Endothelial cell of umbilical vein (primary cell): ENCODE data around the gene LEMD1. TPM values are rescaled to one million over a fixed set of nuclear protein-coding genes. Genes with fewer than 3 reads are reported as not detected.

Source experiments
- BruUV-seq: library from RNA; stranded (reverse); fragments of 400-500 nt; replicated peaks from 2 replicates; lab custom pipeline; 2021; lab: Mats Ljungman, UMichigan
- CTCF ChIA-PET: fragments of 300-600, 350-600 bp; sonication (Branson Sonifier 250); formaldehyde crosslinking; loops from one replicate; lab custom pipeline; 2021; ENCODE audit warnings: antibody characterized with exemption, inconsistent platforms; lab: Charles Lee
- POLR2A ChIA-PET: fragments of 300-600, 350-600 bp; sonication (Branson Sonifier 250); formaldehyde crosslinking; loops from one replicate; lab custom pipeline; 2021; ENCODE audit warnings: antibody characterized with exemption, inconsistent platforms; lab: Charles Lee
- DNase-seq: peaks from one replicate; pipeline ENCODE4 v3.0.0-alpha.2; 2011; ENCODE audit warnings: low read depth, low spot score
- FAIRE-seq: peaks from 2 replicates; lab custom pipeline; 2011; peaks lifted over from hg19 to GRCh38; lab: Jason Lieb, UNC
- H2AFZ ChIP-seq: 2 replicates; pipeline ENCODE4 v1.6.0; 2012; ENCODE audit warnings: low read depth, low read length, control low read depth, inconsistent platforms
- H3K27ac ChIP-seq: 2 replicates; pipeline ENCODE4 v1.5.1; 2011; ENCODE audit warnings: low read depth, mild to moderate bottlenecking, control low read depth, low read length, moderate library complexity; ENCODE audit not compliant: insufficient read depth
- H3K27me3 ChIP-seq, 2 experiments: 2 replicates each; pipeline versions ENCODE4 v1.6.0 to v1.6.1; 2011; ENCODE audit warnings: low read length in 2 of 2, mixed read lengths in 1 of 2; ENCODE audit not compliant: control insufficient read depth in 2 of 2, insufficient read depth in 2 of 2
- H3K36me3 ChIP-seq, 2 experiments: 2 replicates in 1 of 2; 3 replicates in 1 of 2; pipeline ENCODE4 v1.5.1; 2011; ENCODE audit warnings: low read length in 2 of 2, mild to moderate bottlenecking in 1 of 2, moderate library complexity in 1 of 2; ENCODE audit not compliant: control insufficient read depth in 2 of 2, insufficient read depth in 2 of 2; ENCODE audit errors: extremely low read depth in 1 of 2
- H3K4me1 ChIP-seq: 3 replicates; pipeline ENCODE4 v1.5.1; 2011; ENCODE audit warnings: mild to moderate bottlenecking, low read length; ENCODE audit not compliant: control insufficient read depth, insufficient read depth; ENCODE audit errors: extremely low read depth
- H3K4me2 ChIP-seq: 2 replicates; pipeline ENCODE4 v1.6.1; 2011; ENCODE audit warnings: low read length, control low read depth, mixed read lengths; ENCODE audit not compliant: insufficient read depth
- H3K4me3 ChIP-seq, 3 experiments: fragments of 200-600 bp in 1 of 3; sonication (generic), shearing (Covaris generic) in 1 of 3; replicated peaks in 1 of 3; 2 replicates each; pipeline ENCODE4 v1.5.1; 2011 to 2016; ENCODE audit warnings: control low read depth in 3 of 3, low read length in 3 of 3, mild to moderate bottlenecking in 2 of 3, inconsistent platforms in 1 of 3, low read depth in 1 of 3, moderate library complexity in 1 of 3; ENCODE audit not compliant: insufficient read depth in 1 of 3
- H3K79me2 ChIP-seq: 2 replicates; pipeline ENCODE4 v1.6.0; 2012; ENCODE audit warnings: low read length, inconsistent platforms; ENCODE audit not compliant: control insufficient read depth, insufficient read depth
- H3K9ac ChIP-seq: replicated peaks from 2 replicates; pipeline ENCODE3; 2011; ENCODE audit warnings: low read length, control low read depth; ENCODE audit not compliant: insufficient read depth; ENCODE audit errors: extremely low read depth
- H3K9me1 ChIP-seq: replicated peaks from 3 replicates; pipeline ENCODE4 v1.6.0; 2011; ENCODE audit warnings: mild to moderate bottlenecking, low read length; ENCODE audit not compliant: control insufficient read depth, insufficient read depth; ENCODE audit errors: extremely low read depth
- H3K9me3 ChIP-seq: replicated peaks from 2 replicates; pipeline ENCODE4 v1.5.1; 2012; ENCODE audit warnings: low read length, inconsistent platforms; ENCODE audit not compliant: control insufficient read depth, insufficient read depth
- H4K20me1 ChIP-seq: replicated peaks from 2 replicates; pipeline ENCODE3; 2011; ENCODE audit warnings: mild to moderate bottlenecking, low read length; ENCODE audit not compliant: control insufficient read depth, insufficient read depth; ENCODE audit errors: extremely low read depth
- FOS ChIP-seq: IDR thresholded peaks from 2 replicates; pipeline ENCODE4 v1.6.1; 2011; ENCODE audit warnings: mild to moderate bottlenecking, low read length, moderate library complexity, borderline replicate concordance; ENCODE audit not compliant: insufficient read depth
- GATA2 ChIP-seq: IDR thresholded peaks from 2 replicates; pipeline ENCODE4 v1.7.0; 2011; ENCODE audit warnings: low read depth, mild to moderate bottlenecking, moderate library complexity, mixed read lengths, low read length; ENCODE audit not compliant: insufficient read length, insufficient read depth
- JUN ChIP-seq: IDR thresholded peaks from 2 replicates; pipeline ENCODE4 v1.6.1; 2011; ENCODE audit warnings: borderline replicate concordance, low read depth; ENCODE audit not compliant: insufficient read length, insufficient read depth
- MYC ChIP-seq: IDR thresholded peaks from one replicate; pipeline ENCODE4 v1.6.1; 2011; ENCODE audit warnings: mild to moderate bottlenecking, low read depth, low read length
- POLR2A ChIP-seq: IDR thresholded peaks from 2 replicates; pipeline ENCODE4 v1.6.1; 2012; ENCODE audit warnings: low read depth, mild to moderate bottlenecking, control low read depth, low read length
- POLR2AphosphoS5 ChIP-seq: IDR thresholded peaks from 2 replicates; pipeline ENCODE4 v1.6.1; 2012; ENCODE audit warnings: low read depth, mild to moderate bottlenecking, control low read depth, low read length, moderate library complexity; ENCODE audit not compliant: insufficient read depth
- dilution Hi-C: fragments of 300-500 bp; cut with MboI; formaldehyde crosslinking; loops from one replicate; pipeline ENCODE4 v1.15.0; 2019; ENCODE audit warnings: low sequenced_read_pairs; ENCODE audit not compliant: extremely low pct_ligation_motif_present
- intact Hi-C: fragments of 100-400 bp; cut with micrococcal nuclease; formaldehyde crosslinking; loops from one replicate; pipeline ENCODE4 v1.10.0; 2022
- microRNA counts: library from miRNA; unstranded; fragments of <30 nt; microRNA quantifications from one replicate; lab custom pipeline; 2016
- microRNA-seq: library from miRNA; unstranded; fragments of <30 nt; microRNA quantifications from one replicate; pipeline ENCODE4 v1.2.0, GENCODE V29; 2021; ENCODE audit warnings: borderline number of aligned reads, borderline replicate concordance
- polyA plus RNA-seq, 4 experiments: library from polyadenylated mRNA; depleted of rRNA in 3 of 4; stranded (reverse) in 3 of 4; unstranded in 1 of 4; fragments of >200 nt; gene quantifications; 2 replicates each; pipeline versions ENCODE4 v1.2.1 to v1.2.3, GENCODE V29; 2011 to 2012; ENCODE audit warnings: missing spikeins in 1 of 4
- small RNA-seq: library from RNA; depleted of rRNA; stranded (forward); fragments of <200 nt; gene quantifications from one replicate; pipeline ENCODE3, GENCODE V24; 2012; ENCODE audit warnings: low replicate concordance, low read depth; ENCODE audit not compliant: insufficient read depth, insufficient read length
- total RNA-seq: library from RNA; stranded (reverse); gene quantifications from 2 replicates; pipeline ENCODE4 v1.2.3, GENCODE V29; 2021
- TF ChIP-seq, protein P1 (sequence below): IDR thresholded peaks from 2 replicates; pipeline ENCODE4 v1.6.1; 2011; ENCODE audit not compliant: insufficient read depth, insufficient read length

LEMD1 gene
- total and polyA plus RNA-seq, 2 donors (not counting 3 experiments of a cell fraction or from before 2014, with no cell fraction given), result not detected

GRCh38 chr1:205332015-205332791 is 89.7 kb downstream of the LEMD1 start:
- no peak for FAIRE-seq
- dilution Hi-C loops (no loop called here), intact Hi-C loops (no loop called here)
- ChIA-PET POLR2A (no interaction called here), CTCF (interaction anchor here (0.6 to 21.6 kb wide), 5 partner anchors 22 to 190 kb away, joined by 5 to 1536 read pairs (median 8); no protein-coding TSS in a partner anchor)
- Histone ChIP-seq H3K4me3 (no peak overlapping the region), H3K36me3 (no peaks in the 10 kb centered on the region), H3K9me1 (no peaks in the 10 kb centered on the region), H3K9me3 (no peaks in the 10 kb centered on the region), H3K9ac (no peak overlapping the region), H3K4me1 (no peaks in the 10 kb centered on the region), H3K27me3 (peaks cover 8 to 24% of the 10 kb centered on the region in 2 experiments), H3K27ac (no peak overlapping the region), H2AFZ (no peak overlapping the region), H3K4me2 (no peak overlapping the region), H3K79me2 (no peaks in the 10 kb centered on the region), H4K20me1 (no peaks in the 10 kb centered on the region)
- TF ChIP-seq FOS, result no peak
- TF ChIP-seq POLR2A, result no peak
- no peak for TF ChIP-seq GATA2
- TF ChIP-seq MYC, result no peak
- TF ChIP-seq JUN, result no peak
- TF ChIP-seq POLR2AphosphoS5, result no peak
- TF ChIP-seq, protein P1, sequence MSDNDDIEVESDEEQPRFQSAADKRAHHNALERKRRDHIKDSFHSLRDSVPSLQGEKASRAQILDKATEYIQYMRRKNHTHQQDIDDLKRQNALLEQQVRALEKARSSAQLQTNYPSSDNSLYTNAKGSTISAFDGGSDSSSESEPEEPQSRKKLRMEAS, result no peak
- DNase-seq, result no peak
- BruUV-seq, result no TSS peak

MicroRNAs within 50 kb of the gene (microRNA counts, 767-probe panel; counts per million panel counts)
- 723 counts per million, percentile 96 among the panel's probes with 10 or more counts for microRNA hsa-miR-135b-5p (lab: Ali Mortazavi, UCI)

Small RNAs within 50 kb of the gene (microRNA-seq; reads per million reads assigned to microRNA genes)
- not detected for gene MIR135B

Small RNAs within 50 kb of the gene (small RNA-seq; reads per million reads assigned to genes)
- gene MIR135B (not detected), gene SNRPGP10 (not detected)

Other genes starting within 250 kb of the LEMD1 start
- 8.1 and 8.7 TPM in 2 replicates for gene DSTYK, start 210.4 kb downstream of the LEMD1 start, total RNA-seq
- 2.8 and 3.6 TPM in 2 replicates for gene DSTYK, start 210.4 kb downstream of the LEMD1 start, polyA plus RNA-seq
- gene TMCC2, start 194.1 kb downstream of the LEMD1 start, total RNA-seq, result 2.0 and 2.1 TPM in 2 replicates
- 2.0 TPM in 2 replicates for gene TMCC2, start 194.1 kb downstream of the LEMD1 start, polyA plus RNA-seq
- gene NUAK2, start 100.3 kb downstream of the LEMD1 start, total RNA-seq, result 2.3 and 2.5 TPM in 2 replicates
- 1.5 and 1.8 TPM in 2 replicates for gene NUAK2, start 100.3 kb downstream of the LEMD1 start, polyA plus RNA-seq
- gene KLHDC8A, start 65.1 kb downstream of the LEMD1 start, total RNA-seq, result not detected in 2 replicates
- gene KLHDC8A, start 65.1 kb downstream of the LEMD1 start, polyA plus RNA-seq, result not detected in 2 replicates
- gene BLACAT1, start 34.0 kb upstream of the LEMD1 start, total RNA-seq, result not detected in 2 replicates
- not detected in 2 replicates for gene BLACAT1, start 34.0 kb upstream of the LEMD1 start, polyA plus RNA-seq
- gene CDK18, start 82.6 kb upstream of the LEMD1 start, total RNA-seq, result 0.32 and 1.2 TPM in 2 replicates
- 0.13 and 0.17 TPM in 2 replicates for gene CDK18, start 82.6 kb upstream of the LEMD1 start, polyA plus RNA-seq
- gene ELK4, start 210.0 kb upstream of the LEMD1 start, total RNA-seq, result 78.7 and 107 TPM in 2 replicates
- 6.7 and 8.7 TPM in 2 replicates for gene ELK4, start 210.0 kb upstream of the LEMD1 start, polyA plus RNA-seq